Inferior parietal cortex (tissue), 1 donor: ENCODE results near the gene UFSP1.
A peak's percentile ranks its signal among the peaks of the same experiment; 100 is the strongest.
"Not testable (repeated sequence)": the region's sequence is repeated elsewhere in the genome, so short reads cannot be mapped to it uniquely, and the experiment has no call there.

Source experiments
- DNase-seq: peaks from one replicate; pipeline ENCODE4 v3.0.0-alpha.2; 2016; ENCODE audit errors: extremely low spot score

The UFSP1 gene

GRCh38 chr7:100860702-100861615 lies 28.6 kb downstream of the UFSP1 start:
- no peak for DNase-seq

- no peak for DNase-seq
These were observed 29.7 kb downstream of the UFSP1 start for GRCh38 chr7:100859856-100860255.

- DNase-seq, result no peak
These were observed 32.6 kb downstream of the UFSP1 start for GRCh38 chr7:100856871-100857282.

- DNase-seq, result no peak
These were observed 34.0 kb downstream of the UFSP1 start for GRCh38 chr7:100855515-100855914.

- not testable (repeated sequence) for DNase-seq
These were observed 34.6 kb downstream of the UFSP1 start for GRCh38 chr7:100854899-100855298.

- no peak for DNase-seq
These were observed 35.2 kb downstream of the UFSP1 start for GRCh38 chr7:100854146-100854895.

GRCh38 chr7:100852048-100852872 lies 37.3 kb downstream of the UFSP1 start, which contains the start of gene SLC12A9:
TSS of gene SLC12A9 (plus strand) at chr7:100852713. CDS start at chr7:100854198, 1,485 bp downstream.
- peak; percentile 85 for DNase-seq

GRCh38 chr7:100847360-100847759 lies 42.2 kb downstream of the UFSP1 start:
- no peak for DNase-seq

- DNase-seq, result no peak
These were observed 48.9 kb downstream of the UFSP1 start for GRCh38 chr7:100840470-100841100.

GRCh38 chr7:100839361-100839760 lies 50.2 kb downstream of the UFSP1 start:
- DNase-seq, result no peak
